ENCODE measurements around the gene S100PBP. TPM values are rescaled to one million over a fixed set of nuclear protein-coding genes. Genes with fewer than 3 reads are reported as not detected.

Gene S100PBP
- polyA plus RNA-seq, 1 of the 3 experiments (the other 2 are of a cell fraction) = 13.2 TPM

DNA sequence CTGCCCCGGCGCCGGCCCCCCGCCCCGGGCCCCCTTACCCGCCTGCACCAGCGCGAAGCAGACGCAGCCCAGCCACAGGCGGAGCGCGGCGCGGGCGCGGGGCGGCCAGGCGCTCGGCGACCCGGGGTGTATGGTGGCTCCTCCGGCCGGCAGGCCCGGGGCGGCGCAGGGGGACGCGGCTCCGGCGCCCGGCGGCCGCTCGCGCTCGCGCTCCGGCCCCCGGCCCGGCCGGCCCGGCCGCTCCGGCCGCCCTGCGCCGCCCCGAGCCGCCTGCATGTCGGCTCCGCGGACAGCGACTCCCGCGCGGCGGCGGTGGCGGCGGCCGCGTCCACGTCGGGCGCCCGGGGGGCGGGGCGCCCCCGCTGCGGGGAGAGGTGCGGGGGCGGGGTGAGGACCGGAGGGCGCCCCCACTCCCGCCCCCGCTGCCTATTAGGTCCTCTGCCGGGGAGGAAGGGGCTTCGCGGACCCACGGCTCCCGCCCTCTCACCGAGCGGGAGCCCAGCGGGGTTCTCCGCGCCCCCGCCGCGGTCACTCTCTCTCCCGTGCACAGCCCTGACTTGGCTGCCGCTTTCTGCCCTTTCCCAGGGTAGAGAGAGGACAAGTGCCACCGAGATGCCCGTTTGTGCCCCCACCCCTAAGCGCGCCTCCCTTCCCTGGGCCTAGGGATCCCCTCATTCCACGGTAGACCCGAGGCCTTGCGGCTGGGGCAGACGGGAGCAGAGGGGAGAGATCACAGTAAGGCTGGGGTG, 53.3 kb downstream of the S100PBP start, which contains the start of gene FNDC5:
Gene FNDC5, minus strand, starts transcription at position 298 of the 749 bp plus-strand sequence.
- DNase-seq = peak; percentile 89
- Histone ChIP-seq H4K20me1 (ENCODE audit: insufficient read depth) (no peaks in the 10 kb centered on the region), H3K9ac (no peak within 1 kb of the TSS), H3F3A (replicated peaks; ENCODE audit: insufficient read depth) (peaks cover 8% of the 10 kb centered on the region), H3K79me2 (ENCODE audit: insufficient read depth) (no peaks in the 10 kb centered on the region), H3K4me1 (ENCODE audit: control insufficient read depth in 1 of 2, insufficient read depth in 2 of 2, low read depth in 1 of 2, low read length in 1 of 2) (peaks cover 0 to 13% of the 10 kb centered on the region in 2 experiments; a peak in 1 of 4 replicates), H3K27ac (ENCODE audit: low read depth in 2 of 2, low read length in 1 of 2) (no peak within 1 kb of the TSS), H3K4me3 (ENCODE audit: low read depth in 2 of 2, low read length in 1 of 2) (peak within 1 kb of the TSS in 1 of 2 experiments; percentile 46; a peak in 3 of 4 replicates), H3K27me3 (ENCODE audit: insufficient read depth) (no peaks in the 10 kb centered on the region), H3K36me3 (replicated peaks in 1 of 2; ENCODE audit: control insufficient read depth in 1 of 2, insufficient read depth in 2 of 2, low read length in 1 of 2) (no peaks in the 10 kb centered on the region), H3K9me2 (no peaks in the 10 kb centered on the region), H3K9me3 (no peaks in the 10 kb centered on the region), H2AFZ (ENCODE audit: low read depth) (no peak within 1 kb of the TSS), H3K4me2 (peak within 1 kb of the TSS; percentile 69)
- POLR2A ChIA-PET = no interaction called here
- CTCF ChIA-PET = interaction anchor here (0.6 to 4.3 kb wide), 17 partner anchors 11 to 351 kb away, joined by 3 to 46 read pairs (median 7); partner anchors contain the start of genes AZIN2, HPCA, S100PBP and YARS1
- 11% methylated on average over 7 of the region's 99 CpGs for WGBS (ENCODE audit: low lambda C conversion rate)
- TF ChIP-seq MXI1 (IDR thresholded peaks at IDR 0.05; ENCODE audit: low read depth, low read length) (no peak), SMC3 (IDR thresholded peaks at IDR 0.05; ENCODE audit: low read depth, low read length) (no peak), REST (IDR thresholded peaks at IDR 0.05; ENCODE audit: low read depth, low read length) (peak; percentile 14; the same call in 1 of the 2 replicates)

DNA sequence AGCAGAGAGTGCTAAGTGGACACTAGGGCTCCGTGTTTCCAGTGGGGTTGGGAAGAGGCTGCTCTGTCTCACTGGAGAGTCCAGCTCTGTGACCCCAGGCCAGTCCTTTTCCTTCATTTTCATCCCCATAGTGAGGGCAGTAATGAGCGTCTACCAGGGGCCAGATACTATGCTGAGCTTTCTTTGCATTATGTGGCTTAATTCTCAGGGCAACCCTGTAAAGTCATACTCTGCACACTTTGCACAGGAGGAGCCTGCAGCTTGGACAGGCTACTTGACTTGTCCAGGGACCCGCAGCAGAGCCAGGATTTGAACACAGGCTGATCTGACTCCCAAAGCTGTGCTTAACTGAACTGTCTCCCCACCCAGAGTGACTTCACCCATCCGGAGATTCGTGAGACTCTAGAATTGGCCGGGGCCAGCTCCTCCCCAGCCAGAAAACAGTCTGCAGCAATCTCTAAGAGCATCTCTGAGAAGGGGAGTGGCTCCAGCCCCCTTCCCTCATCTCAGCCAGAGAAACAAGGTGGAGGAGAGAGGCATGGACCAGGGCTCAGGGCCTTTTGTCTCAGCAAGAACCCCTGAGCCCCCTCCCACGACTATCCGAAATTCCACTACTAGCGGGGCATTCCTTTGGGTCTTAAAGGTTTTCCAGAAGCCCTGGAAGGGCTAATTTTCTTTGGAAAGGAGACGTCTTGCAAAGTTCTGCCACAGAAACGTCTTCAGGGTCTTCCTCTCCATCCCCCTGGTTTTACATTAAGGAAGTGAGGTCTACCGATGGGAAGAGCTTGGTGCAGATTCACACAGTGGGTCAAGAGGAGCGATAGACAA, 54.1 kb downstream of the S100PBP start:
- CTCF ChIA-PET = interaction anchor here (0.6 to 4.3 kb wide), 30 partner anchors 10 to 471 kb away, joined by 3 to 46 read pairs (median 5); partner anchors contain the start of genes AZIN2, HPCA, S100PBP and YARS1
- Histone ChIP-seq H3K36me3 (replicated peaks in 1 of 2; ENCODE audit: control insufficient read depth in 1 of 2, insufficient read depth in 2 of 2, low read length in 1 of 2) (no peaks in the 10 kb centered on the region), H3K9ac (no peak overlapping the region), H3K79me2 (ENCODE audit: insufficient read depth) (no peaks in the 10 kb centered on the region), H3K27ac (ENCODE audit: low read depth in 2 of 2, low read length in 1 of 2) (no peak overlapping the region), H2AFZ (ENCODE audit: low read depth) (no peak overlapping the region), H3F3A (replicated peaks; ENCODE audit: insufficient read depth) (peaks cover 8% of the 10 kb centered on the region), H4K20me1 (ENCODE audit: insufficient read depth) (no peaks in the 10 kb centered on the region), H3K9me3 (no peaks in the 10 kb centered on the region), H3K27me3 (ENCODE audit: insufficient read depth) (no peaks in the 10 kb centered on the region), H3K9me2 (no peaks in the 10 kb centered on the region), H3K4me3 (ENCODE audit: low read depth in 2 of 2, low read length in 1 of 2) (peak overlapping the region in 1 of 2 experiments; percentile 46; a peak in 3 of 4 replicates), H3K4me1 (ENCODE audit: control insufficient read depth in 1 of 2, insufficient read depth in 2 of 2, low read depth in 1 of 2, low read length in 1 of 2) (peaks cover 0 to 13% of the 10 kb centered on the region in 2 experiments; a peak in 1 of 4 replicates), H3K4me2 (peak overlapping the region; percentile 69)
- no peak for DNase-seq
- POLR2A ChIA-PET = no interaction called here
- WGBS (ENCODE audit: low lambda C conversion rate) = 67% methylated on average over 10 of the region's 13 CpGs
- TF ChIP-seq, protein P1, sequence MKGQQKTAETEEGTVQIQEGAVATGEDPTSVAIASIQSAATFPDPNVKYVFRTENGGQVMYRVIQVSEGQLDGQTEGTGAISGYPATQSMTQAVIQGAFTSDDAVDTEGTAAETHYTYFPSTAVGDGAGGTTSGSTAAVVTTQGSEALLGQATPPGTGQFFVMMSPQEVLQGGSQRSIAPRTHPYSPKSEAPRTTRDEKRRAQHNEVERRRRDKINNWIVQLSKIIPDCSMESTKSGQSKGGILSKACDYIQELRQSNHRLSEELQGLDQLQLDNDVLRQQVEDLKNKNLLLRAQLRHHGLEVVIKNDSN (IDR thresholded peaks at IDR 0.05; ENCODE audit: borderline replicate concordance, low read depth) = no peak
- TF ChIP-seq NRF1 (IDR thresholded peaks at IDR 0.05; ENCODE audit: low read depth, low read length) = no peak
- TF ChIP-seq POLR2AphosphoS5 (IDR thresholded peaks at IDR 0.05; ENCODE audit: low read depth, low read length) = no peak
- TF ChIP-seq EP300 (IDR thresholded peaks at IDR 0.05; ENCODE audit: borderline replicate concordance in 1 of 2, low read depth in 1 of 2, low read length in 1 of 2) = no peak
- no peak for TF ChIP-seq PBX3 (IDR thresholded peaks at IDR 0.05)
- TF ChIP-seq CHD2 (IDR thresholded peaks at IDR 0.05; ENCODE audit: low read length, partially characterized antibody) = no peak
- no peak for TF ChIP-seq FOXJ3 (CRISPR knock-in tag; IDR thresholded peaks at IDR 0.05)
- TF ChIP-seq RCOR1 (IDR thresholded peaks at IDR 0.05; ENCODE audit: low read length) = no peak
- no peak for TF ChIP-seq TCF12 (IDR thresholded peaks at IDR 0.05)
- TF ChIP-seq, protein P2, sequence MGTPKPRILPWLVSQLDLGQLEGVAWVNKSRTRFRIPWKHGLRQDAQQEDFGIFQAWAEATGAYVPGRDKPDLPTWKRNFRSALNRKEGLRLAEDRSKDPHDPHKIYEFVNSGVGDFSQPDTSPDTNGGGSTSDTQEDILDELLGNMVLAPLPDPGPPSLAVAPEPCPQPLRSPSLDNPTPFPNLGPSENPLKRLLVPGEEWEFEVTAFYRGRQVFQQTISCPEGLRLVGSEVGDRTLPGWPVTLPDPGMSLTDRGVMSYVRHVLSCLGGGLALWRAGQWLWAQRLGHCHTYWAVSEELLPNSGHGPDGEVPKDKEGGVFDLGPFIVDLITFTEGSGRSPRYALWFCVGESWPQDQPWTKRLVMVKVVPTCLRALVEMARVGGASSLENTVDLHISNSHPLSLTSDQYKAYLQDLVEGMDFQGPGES (IDR thresholded peaks at IDR 0.05; ENCODE audit: low read depth, low read length) = no peak
- TF ChIP-seq MXI1 (IDR thresholded peaks at IDR 0.05; ENCODE audit: low read depth, low read length) = no peak
- no peak for TF ChIP-seq GABPA (IDR thresholded peaks at IDR 0.05; ENCODE audit: low read depth)
- no peak for TF ChIP-seq NFIC (IDR thresholded peaks at IDR 0.05; ENCODE audit: borderline replicate concordance)
- no peak for TF ChIP-seq GATA2 (CRISPR knock-in tag; IDR thresholded peaks at IDR 0.05)
- no peak for TF ChIP-seq JUND (IDR thresholded peaks at IDR 0.05)
- TF ChIP-seq FOSL2 (IDR thresholded peaks at IDR 0.05; ENCODE audit: borderline replicate concordance, low read depth) = no peak
- no peak for TF ChIP-seq TEAD4 (IDR thresholded peaks at IDR 0.05; ENCODE audit: borderline replicate concordance, insufficient read depth)

Measured in SK-N-SH (cell line).